Urinary bladder (tissue), 4 donors: ENCODE results near the gene PHC3. TPM values are rescaled to one million over a fixed set of nuclear protein-coding genes. Genes with fewer than 3 reads are reported as not detected.

Experiments used
- DNase-seq: peaks from one replicate; pipeline ENCODE4 v3.0.0-alpha.2; 2015; ENCODE audit errors: extremely low spot score
- H3K27ac ChIP-seq: one replicate; pipeline ENCODE4 v1.5.1; 2013; ENCODE audit warnings: low read depth, mild to moderate bottlenecking, moderate library complexity
- H3K36me3 ChIP-seq: one replicate; pipeline ENCODE4 v1.6.1; 2013; ENCODE audit warnings: mild to moderate bottlenecking, moderate library complexity; ENCODE audit not compliant: insufficient read depth
- H3K4me1 ChIP-seq: one replicate; pipeline ENCODE4 v1.6.1; 2013; ENCODE audit warnings: mild to moderate bottlenecking, moderate library complexity; ENCODE audit not compliant: insufficient read depth
- H3K4me3 ChIP-seq: one replicate; pipeline ENCODE4 v1.5.1; 2013; ENCODE audit warnings: low read depth, low read length
- WGBS: extraction: QIAGEN DNeasy Blood & Tissue Kit; methylation state at CpG from one replicate; pipeline ENCODE4 v1.1.7; 2013; 5-methylcytosine and 5-hydroxymethylcytosine counted together
- polyA plus RNA-seq: library from polyadenylated mRNA; stranded (reverse); fragments of 200-250 nt; gene quantifications from one replicate; pipeline ENCODE4 v1.2.3, GENCODE V29; 2013
- total RNA-seq: library from RNA; depleted of rRNA; stranded (reverse); fragments of >200 nt; gene quantifications from one replicate; pipeline ENCODE4 v1.2.3, GENCODE V29; 2014
- donor health status: healthy with polysubstance abuse.
- donor health status: healthy.

The PHC3 gene
- total and polyA plus RNA-seq, 2 donors, result 13.7 to 98.6 TPM

DNA sequence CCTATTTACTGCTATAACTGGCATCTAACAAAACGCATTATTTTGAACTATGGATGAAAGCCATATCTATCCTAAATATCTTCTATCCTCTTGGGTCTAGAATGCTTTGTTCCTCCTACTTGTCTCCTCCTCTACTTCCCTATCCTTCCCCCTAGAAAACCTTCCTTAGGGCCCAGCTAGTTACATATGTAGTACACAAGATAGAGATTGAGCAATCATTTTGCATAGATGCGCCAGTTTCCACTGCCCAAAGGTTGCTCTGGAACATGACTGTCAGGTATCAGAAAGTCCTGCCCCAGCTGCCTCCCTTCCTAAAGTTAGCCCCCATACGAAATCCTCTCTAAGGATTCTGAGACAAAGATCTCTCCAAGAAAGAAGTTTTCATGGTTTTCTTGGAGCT, 88.6 kb downstream of the PHC3 start:
- WGBS, result 95% methylated on average over 3 of the region's 3 CpGs
- no peak overlapping the region for H3K27ac ChIP-seq
- no peak for DNase-seq
- H3K4me1 ChIP-seq, result no peaks in the 10 kb centered on the region
- H3K36me3 ChIP-seq, result peaks cover 2% of the 10 kb centered on the region
- H3K4me3 ChIP-seq, result no peak overlapping the region

- Histone ChIP-seq H3K36me3 (peaks cover 2% of the 10 kb centered on the region), H3K4me1 (no peaks in the 10 kb centered on the region), H3K4me3 (no peak overlapping the region), H3K27ac (no peak overlapping the region)
- DNase-seq, result no peak
Measured at GRCh38 chr3:170090601-170090981, 90.9 kb downstream of the PHC3 start.

DNA sequence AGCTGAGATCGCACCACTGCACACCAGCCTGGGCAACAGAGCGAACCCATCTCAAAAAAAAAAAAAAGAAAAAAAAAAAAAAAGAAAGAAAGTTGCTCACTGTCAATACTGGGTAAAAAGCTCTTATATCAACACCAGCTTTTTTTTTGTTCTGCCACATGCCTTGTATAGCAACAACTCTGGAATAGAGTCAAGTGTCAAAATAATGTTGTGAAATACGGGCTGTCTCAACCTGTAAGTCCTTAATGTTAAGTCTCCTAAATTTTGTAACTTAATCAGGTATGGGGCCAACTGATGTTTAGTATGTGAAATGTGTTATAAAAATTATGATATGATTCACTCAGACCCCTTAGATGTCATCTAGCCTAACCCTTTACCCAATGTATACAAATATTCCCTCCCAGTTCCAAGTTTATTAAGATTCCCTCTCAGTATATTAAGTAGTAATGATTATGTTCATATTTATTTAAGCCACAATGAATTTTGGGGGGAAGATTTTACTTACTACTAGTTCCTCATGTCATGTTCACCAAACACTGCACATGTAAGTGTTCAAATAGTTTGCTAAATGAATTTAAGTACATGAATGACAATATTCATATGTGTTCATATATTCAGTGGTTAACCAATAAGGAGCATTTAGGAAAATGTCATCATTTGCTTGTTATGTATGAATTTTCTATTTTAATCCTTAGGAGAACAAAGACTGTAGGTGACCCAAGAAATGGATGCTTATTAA, 91.5 kb downstream of the PHC3 start:
- peaks cover 2% of the 10 kb centered on the region for H3K36me3 ChIP-seq
- no peak overlapping the region for H3K27ac ChIP-seq
- 95% methylated on average over 3 of the region's 3 CpGs for WGBS
- no peak for DNase-seq
- no peaks in the 10 kb centered on the region for H3K4me1 ChIP-seq
- H3K4me3 ChIP-seq, result no peak overlapping the region

DNA sequence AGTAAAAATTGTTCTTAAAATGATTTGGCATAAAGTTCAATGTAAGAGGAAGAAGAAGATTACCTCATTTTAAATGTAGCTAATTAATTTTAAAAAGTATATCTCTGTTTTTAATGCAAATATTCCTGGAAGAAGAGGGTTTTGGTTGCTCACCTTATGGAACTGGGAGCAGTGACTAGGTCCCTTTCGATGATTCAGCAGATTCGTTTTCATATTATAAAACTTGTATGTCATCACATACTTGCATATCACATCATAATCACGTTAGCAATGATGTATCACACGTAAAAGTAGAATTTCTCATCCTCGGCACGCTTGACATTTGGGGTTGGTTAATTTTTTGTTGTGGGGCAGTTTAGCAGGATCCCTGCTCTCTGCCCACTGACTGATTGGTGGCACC, 96.1 kb downstream of the PHC3 start:
- Histone ChIP-seq H3K27ac (no peak overlapping the region), H3K4me3 (no peak overlapping the region), H3K36me3 (peaks cover 2% of the 10 kb centered on the region), H3K4me1 (no peaks in the 10 kb centered on the region)
- WGBS, result 93% methylated on average over 6 of the region's 6 CpGs
- no peak for DNase-seq

DNA sequence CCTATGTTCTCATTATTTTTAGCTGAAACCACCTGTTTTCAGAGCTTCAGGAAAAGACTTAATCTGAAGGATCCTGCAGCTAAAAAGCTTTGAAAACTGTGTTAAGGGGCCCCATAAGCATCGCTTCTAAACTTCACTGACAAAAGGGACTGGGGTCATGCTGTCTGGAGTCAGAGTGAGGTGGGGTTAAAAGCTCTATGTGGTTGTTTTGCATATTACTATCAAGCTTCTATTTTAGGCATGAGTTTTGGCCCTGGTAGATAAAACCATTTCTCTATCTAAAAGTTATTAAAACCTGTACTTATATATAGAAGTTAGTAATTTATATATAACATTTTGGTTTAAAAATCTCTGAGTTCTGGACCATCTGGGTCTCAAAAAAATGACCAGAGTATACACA, 98.2 kb downstream of the PHC3 start:
- Histone ChIP-seq H3K4me3 (no peak overlapping the region), H3K27ac (no peak overlapping the region), H3K36me3 (peaks cover 2% of the 10 kb centered on the region), H3K4me1 (no peaks in the 10 kb centered on the region)
- 95% methylated on average over 1 of the region's 1 CpG for WGBS
- DNase-seq, result no peak

GRCh38 chr3:170081079-170081741, 100.3 kb downstream of the PHC3 start:
- no peak overlapping the region for H3K4me3 ChIP-seq
- no peaks in the 10 kb centered on the region for H3K4me1 ChIP-seq
- WGBS, result 51% methylated on average over 1 of the region's 1 CpG
- peaks cover under 1% of the 10 kb centered on the region for H3K36me3 ChIP-seq
- no peak overlapping the region for H3K27ac ChIP-seq
- DNase-seq, result no peak

DNA sequence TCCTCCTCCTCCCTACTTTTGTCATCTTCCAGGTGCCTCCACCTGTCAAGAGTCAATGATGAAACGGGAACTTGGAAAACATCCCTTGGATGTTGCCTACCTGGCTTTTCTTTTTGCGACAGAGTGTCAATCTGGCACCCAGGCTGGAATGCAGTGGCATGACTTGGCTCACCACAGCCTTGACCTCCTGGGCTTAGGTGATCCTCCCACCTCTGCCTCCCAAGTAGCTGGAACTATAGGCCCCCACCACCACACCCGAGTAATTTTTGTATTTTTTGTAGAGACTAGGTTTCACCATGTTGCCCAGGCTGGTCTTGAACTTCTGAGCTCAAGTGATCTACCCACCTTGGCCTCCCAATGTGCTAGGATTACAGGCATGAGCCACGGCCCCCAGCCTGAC, 100.9 kb downstream of the PHC3 start:
- Histone ChIP-seq H3K27ac (no peak overlapping the region), H3K4me3 (no peak overlapping the region), H3K36me3 (no peaks in the 10 kb centered on the region), H3K4me1 (no peaks in the 10 kb centered on the region)
- 93% methylated on average over 4 of the region's 4 CpGs for WGBS
- DNase-seq, result no peak

- WGBS, result 66% methylated on average over 2 of the region's 2 CpGs
- DNase-seq, result peak; percentile 8
Measured at GRCh38 chr3:170079536-170080165, 101.9 kb downstream of the PHC3 start.

DNA sequence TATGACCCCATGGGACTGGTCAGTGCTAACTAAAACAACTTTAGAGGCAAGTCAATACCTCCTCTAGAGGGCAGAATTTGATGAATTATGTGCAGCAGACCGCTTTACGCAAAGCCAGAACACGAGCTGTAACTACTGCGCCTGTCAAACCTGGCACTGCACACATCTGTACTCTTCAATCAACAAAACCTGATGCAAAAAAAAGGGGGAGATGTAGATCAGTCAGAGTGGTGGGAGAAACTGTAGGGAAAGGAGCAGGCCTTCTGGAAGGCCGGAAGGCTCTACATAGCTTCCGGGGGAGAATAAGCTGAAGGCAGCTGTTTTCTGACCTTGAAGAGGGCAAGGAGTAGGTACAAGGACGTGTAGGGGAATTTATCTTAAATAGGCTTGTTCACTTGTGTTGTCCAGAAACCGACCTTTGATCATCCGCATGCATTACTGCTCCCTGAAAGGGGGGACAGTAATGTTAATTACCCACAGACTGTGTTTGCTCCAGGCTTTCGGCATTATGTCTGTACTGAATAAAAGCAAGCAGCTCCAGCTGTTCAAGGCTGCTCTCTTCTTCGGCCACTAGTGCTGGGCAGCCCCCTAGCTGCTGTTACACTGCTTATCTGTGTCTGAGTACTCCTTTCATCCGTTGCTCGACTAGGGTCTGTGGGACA, 102.8 kb downstream of the PHC3 start:
- no peak for DNase-seq
- H3K4me1 ChIP-seq, result no peaks in the 10 kb centered on the region
- H3K27ac ChIP-seq, result no peak overlapping the region
- 76% methylated on average over 13 of the region's 13 CpGs for WGBS
- H3K4me3 ChIP-seq, result no peak overlapping the region
- H3K36me3 ChIP-seq, result no peaks in the 10 kb centered on the region

More at GRCh38 chr3:170079536-170080165, 101.9 kb downstream of the PHC3 start:
- H3K36me3 ChIP-seq, result no peaks in the 10 kb centered on the region
- H3K4me1 ChIP-seq, result no peaks in the 10 kb centered on the region
- H3K27ac ChIP-seq, result no peak overlapping the region
- no peak overlapping the region for H3K4me3 ChIP-seq

DNA sequence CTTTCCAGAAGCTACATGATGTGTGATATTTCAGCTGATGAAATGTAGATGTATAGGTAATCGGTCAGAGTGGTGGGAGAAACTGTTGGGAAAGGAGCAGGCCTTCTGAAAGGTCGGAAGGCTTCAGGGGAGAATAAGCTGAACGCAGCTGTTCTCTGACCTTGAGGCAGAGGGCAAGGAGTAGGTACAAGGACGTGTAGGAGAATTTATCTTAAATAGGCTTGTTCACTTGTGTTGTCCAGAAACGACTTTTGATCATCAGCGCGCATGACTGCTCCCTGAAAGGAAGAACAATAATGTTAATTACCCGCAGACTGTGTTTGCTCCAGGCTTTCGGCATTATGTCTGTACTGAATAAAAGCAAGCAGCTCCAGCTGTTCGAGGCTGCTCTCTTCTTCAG, 104.2 kb downstream of the PHC3 start:
- Histone ChIP-seq H3K4me3 (no peak overlapping the region), H3K36me3 (no peaks in the 10 kb centered on the region), H3K27ac (no peak overlapping the region), H3K4me1 (no peaks in the 10 kb centered on the region)
- 90% methylated on average over 10 of the region's 10 CpGs for WGBS
- no peak for DNase-seq

GRCh38 chr3:170076715-170077238, 104.8 kb downstream of the PHC3 start:
- WGBS, result 93% methylated on average over 6 of the region's 6 CpGs
- Histone ChIP-seq H3K4me3 (no peak overlapping the region), H3K4me1 (no peaks in the 10 kb centered on the region), H3K36me3 (no peaks in the 10 kb centered on the region), H3K27ac (no peak overlapping the region)
- no peak for DNase-seq

GRCh38 chr3:170075441-170076091, 106.0 kb downstream of the PHC3 start:
- no peak for DNase-seq
- Histone ChIP-seq H3K27ac (no peak overlapping the region), H3K36me3 (no peaks in the 10 kb centered on the region), H3K4me1 (no peaks in the 10 kb centered on the region), H3K4me3 (no peak overlapping the region)
- 90% methylated on average over 4 of the region's 4 CpGs for WGBS

GRCh38 chr3:170064108-170064507, 117.4 kb downstream of the PHC3 start:
- H3K4me1 ChIP-seq, result no peaks in the 10 kb centered on the region
- H3K27ac ChIP-seq, result no peak overlapping the region
- no peaks in the 10 kb centered on the region for H3K36me3 ChIP-seq
- no peak overlapping the region for H3K4me3 ChIP-seq
- DNase-seq, result no peak
- WGBS, result 92% methylated on average over 18 of the region's 18 CpGs
